SU-DHL-6 (cell line): ENCODE data around the gene HELZ.

Experiments used
- H2AFZ ChIP-seq: fragments of 200-600 bp; sonication (generic); 2 replicates; pipeline ENCODE4 v1.6.1; 2014; ENCODE audit warnings: low read depth, mild to moderate bottlenecking, moderate library complexity, mixed read lengths, antibody characterized with exemption, low read length; ENCODE audit not compliant: severe bottlenecking
- H3F3A ChIP-seq: fragments of 200-600 bp; shearing (Covaris generic); 2 replicates; pipeline ENCODE4 v1.6.0; 2016; ENCODE audit warnings: antibody characterized with exemption, mild to moderate bottlenecking; ENCODE audit not compliant: insufficient read depth
- H3K27ac ChIP-seq: fragments of 200-600 bp; sonication (generic); 2 replicates; pipeline ENCODE4 v1.5.1; 2016; ENCODE audit warnings: low read depth, mild to moderate bottlenecking, low read length, moderate library complexity, mixed read lengths
- H3K27me3 ChIP-seq: fragments of 200-600 bp; sonication (generic), shearing (Covaris generic); 2 replicates; pipeline ENCODE4 v1.6.0; 2014; ENCODE audit warnings: mild to moderate bottlenecking, low read length
- H3K36me3 ChIP-seq: fragments of 200-600 bp; sonication (generic); 2 replicates; pipeline ENCODE4 v1.6.1; 2014; ENCODE audit warnings: mild to moderate bottlenecking, low read length, mixed read lengths
- H3K4me2 ChIP-seq: fragments of 300-600, 200-600 bp; shearing (Covaris generic), sonication (generic); 2 replicates; pipeline ENCODE4 v1.6.0; 2014; ENCODE audit warnings: low read length, low read depth, mild to moderate bottlenecking; ENCODE audit not compliant: poor library complexity, severe bottlenecking
- H3K4me3 ChIP-seq: fragments of 200-600 bp; sonication (generic); 2 replicates; pipeline ENCODE4 v1.5.1; 2014; ENCODE audit warnings: antibody characterized with exemption, low read length, mild to moderate bottlenecking, mixed read lengths; ENCODE audit not compliant: insufficient read depth, poor library complexity, severe bottlenecking
- H3K79me2 ChIP-seq: fragments of 200-600 bp; sonication (generic); 2 replicates; pipeline ENCODE4 v1.6.1; 2014; ENCODE audit warnings: mild to moderate bottlenecking, low read length, moderate library complexity; ENCODE audit not compliant: insufficient read depth
- H3K9ac ChIP-seq: fragments of 200-600 bp; sonication (generic); 2 replicates; pipeline ENCODE4 v1.7.0; 2014; ENCODE audit warnings: mild to moderate bottlenecking, low read length
- H3K9me2 ChIP-seq: fragments of 200-600 bp; sonication (generic); replicated peaks from 2 replicates; pipeline ENCODE4 v1.6.1; 2014; ENCODE audit warnings: low read length; ENCODE audit not compliant: insufficient read depth
- H3K9me3 ChIP-seq: fragments of 200-600 bp; sonication (generic); 2 replicates; pipeline ENCODE4 v1.6.1; 2014; ENCODE audit warnings: low read length, mixed read lengths; ENCODE audit not compliant: insufficient read depth
- H4K20me1 ChIP-seq: fragments of 200-600 bp; sonication (generic); 2 replicates; pipeline ENCODE4 v1.6.1; 2014; ENCODE audit warnings: low read depth, mild to moderate bottlenecking, antibody characterized with exemption, low read length, moderate library complexity, mixed read lengths
- CTCF ChIP-seq: fragments of 200-600 bp; sonication (generic); IDR thresholded peaks from one replicate; pipeline ENCODE4 v1.5.1; 2017; ENCODE audit warnings: antibody characterized with exemption, mild to moderate bottlenecking, low read length, moderate library complexity; ENCODE audit not compliant: insufficient read depth, poor library complexity, severe bottlenecking
- EZH2phosphoT487 ChIP-seq: fragments of 200-600 bp; sonication (generic), shearing (Covaris generic); conservative IDR thresholded peaks from 2 replicates; pipeline ENCODE4 v1.6.1; 2018; ENCODE audit warnings: mild to moderate bottlenecking, antibody characterized with exemption, low read length, moderate library complexity, mixed read lengths

HELZ gene

DNA sequence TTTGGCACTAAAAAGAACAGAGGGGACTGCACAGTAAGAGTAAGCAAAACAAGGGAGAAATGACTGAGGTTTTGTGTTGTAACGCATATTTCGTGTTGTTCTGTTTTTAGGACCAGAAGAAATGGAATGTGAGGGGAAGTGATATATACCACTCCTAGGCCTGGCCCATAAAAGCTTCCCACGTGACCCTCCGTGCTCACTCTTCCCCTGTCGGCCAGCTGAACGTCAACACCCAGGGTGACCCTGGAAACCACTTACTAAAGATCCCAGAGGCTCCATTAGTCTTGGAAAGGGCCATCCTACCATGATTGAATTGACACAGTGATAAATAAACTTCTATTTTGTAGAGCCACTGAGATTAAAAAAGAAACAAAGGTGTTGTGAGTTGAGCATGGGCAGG, 79.8 kb downstream of the HELZ start:
- H3K27ac ChIP-seq, result no peak overlapping the region
- H3K36me3 ChIP-seq, result peaks cover 21% of the 10 kb centered on the region; the same call in 1 of the 2 replicates

GRCh38 chr17:67164302-67164701, 80.7 kb downstream of the HELZ start:
- peaks cover 27% of the 10 kb centered on the region; the same call in 1 of the 2 replicates for H3K36me3 ChIP-seq

More for the DNA sequence above, 79.8 kb downstream of the HELZ start:
- Histone ChIP-seq H3K9ac (no peak overlapping the region), H3F3A (no peaks in the 10 kb centered on the region), H3K9me2 (no peaks in the 10 kb centered on the region), H3K4me3 (no peak overlapping the region), H4K20me1 (no peaks in the 10 kb centered on the region), H3K9me3 (no peaks in the 10 kb centered on the region), H3K4me2 (no peak overlapping the region), H3K79me2 (no peaks in the 10 kb centered on the region), H2AFZ (no peak overlapping the region), H3K27me3 (no peaks in the 10 kb centered on the region)
- no peak for TF ChIP-seq EZH2phosphoT487
- no peak for TF ChIP-seq CTCF

GRCh38 chr17:67162771-67163170, 82.2 kb downstream of the HELZ start:
- no peak for TF ChIP-seq EZH2phosphoT487
- no peak for TF ChIP-seq CTCF
- no peak overlapping the region for H3K9ac ChIP-seq
- H3F3A ChIP-seq, result no peaks in the 10 kb centered on the region
- H4K20me1 ChIP-seq, result no peaks in the 10 kb centered on the region
- H3K9me2 ChIP-seq, result no peaks in the 10 kb centered on the region
- H2AFZ ChIP-seq, result no peak overlapping the region
- H3K4me3 ChIP-seq, result no peak overlapping the region
- no peak overlapping the region for H3K4me2 ChIP-seq
- no peaks in the 10 kb centered on the region for H3K27me3 ChIP-seq
- H3K9me3 ChIP-seq, result no peaks in the 10 kb centered on the region
- H3K79me2 ChIP-seq, result no peaks in the 10 kb centered on the region
- peaks cover 27% of the 10 kb centered on the region; the same call in 1 of the 2 replicates for H3K36me3 ChIP-seq
- no peak overlapping the region for H3K27ac ChIP-seq

More at GRCh38 chr17:67164302-67164701, 80.7 kb downstream of the HELZ start:
- Histone ChIP-seq H3K27ac (no peak overlapping the region), H3K9me2 (no peaks in the 10 kb centered on the region), H3K9me3 (no peaks in the 10 kb centered on the region), H3K79me2 (no peaks in the 10 kb centered on the region), H3K4me3 (no peak overlapping the region), H3K27me3 (no peaks in the 10 kb centered on the region), H3K4me2 (no peak overlapping the region), H3K9ac (no peak overlapping the region), H2AFZ (no peak overlapping the region), H3F3A (no peaks in the 10 kb centered on the region), H4K20me1 (no peaks in the 10 kb centered on the region)
- TF ChIP-seq EZH2phosphoT487 (no peak), CTCF (no peak)
